Stimulated activated CD4-positive, alpha-beta T cell treated with anti-CD3 and anti-CD28 coated beads, Interleukin-4, amount 100 ng/mL, for 1 hour (primary cell): ENCODE results near the gene RTN3.

ENCODE experiments used
- DNase-seq: peaks from one replicate; pipeline ENCODE4 v3.0.0-alpha.2; 2020

RTN3 gene

DNA sequence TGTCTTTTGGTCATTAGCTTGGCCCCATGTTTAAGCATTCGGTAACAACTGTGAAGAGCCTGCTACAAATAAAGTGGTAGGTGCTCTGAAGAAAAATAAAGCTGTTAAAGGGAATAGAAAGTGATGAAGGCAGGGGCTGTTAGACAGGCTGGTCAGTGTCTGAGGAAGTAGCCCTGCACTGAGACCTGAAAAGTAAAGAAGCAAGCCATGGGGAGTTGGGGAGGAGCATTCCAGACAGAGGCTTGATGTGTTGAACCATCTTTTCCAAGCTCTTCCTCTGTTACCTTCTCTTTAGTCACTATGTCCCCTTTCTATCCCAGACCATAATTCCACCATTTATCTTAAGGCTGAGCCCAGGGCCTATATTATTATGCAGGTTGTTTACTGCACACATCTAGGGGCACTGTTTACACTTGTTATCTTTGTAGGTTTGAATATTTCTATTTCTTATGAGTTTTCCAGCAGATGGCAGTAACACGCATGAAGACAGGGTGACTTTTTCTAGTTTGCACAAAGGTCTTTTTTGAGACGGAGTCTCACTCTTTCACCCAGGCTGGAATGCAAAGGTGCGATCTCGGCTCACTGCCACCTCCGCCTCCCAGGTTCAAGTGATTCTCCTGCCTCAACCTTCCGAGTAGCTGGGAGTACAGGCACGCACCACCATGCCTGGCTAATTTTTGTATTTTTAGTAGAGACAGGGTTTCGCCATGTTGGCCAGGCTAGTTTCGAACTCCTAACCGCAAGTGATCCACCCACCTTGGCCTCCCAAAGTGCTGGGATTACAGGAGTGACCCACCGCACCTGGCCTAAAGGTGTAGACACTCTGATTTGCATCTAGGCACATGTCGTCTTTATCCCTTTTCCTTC, 64.2 kb downstream of the RTN3 start:
- DNase-seq = no peak

DNA sequence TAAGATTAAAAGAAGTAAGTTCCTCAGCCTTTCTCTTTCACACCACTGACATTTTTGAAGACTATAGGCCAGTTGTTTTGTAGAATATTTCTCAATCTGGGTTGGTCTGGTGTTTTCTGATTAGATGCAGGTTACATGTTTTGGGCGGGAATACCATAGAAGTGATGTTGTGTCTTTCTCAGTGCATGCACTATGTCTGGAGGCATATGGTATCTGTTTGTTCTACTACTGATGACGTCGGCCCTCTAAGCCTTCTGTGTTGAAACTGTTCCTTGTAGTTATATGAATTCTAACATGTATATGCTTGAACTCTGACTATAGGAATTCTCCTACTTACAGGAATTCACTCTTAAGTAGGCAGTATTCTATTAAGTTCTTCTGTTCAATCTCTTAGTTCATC, 65.7 kb downstream of the RTN3 start:
- no peak for DNase-seq

DNA sequence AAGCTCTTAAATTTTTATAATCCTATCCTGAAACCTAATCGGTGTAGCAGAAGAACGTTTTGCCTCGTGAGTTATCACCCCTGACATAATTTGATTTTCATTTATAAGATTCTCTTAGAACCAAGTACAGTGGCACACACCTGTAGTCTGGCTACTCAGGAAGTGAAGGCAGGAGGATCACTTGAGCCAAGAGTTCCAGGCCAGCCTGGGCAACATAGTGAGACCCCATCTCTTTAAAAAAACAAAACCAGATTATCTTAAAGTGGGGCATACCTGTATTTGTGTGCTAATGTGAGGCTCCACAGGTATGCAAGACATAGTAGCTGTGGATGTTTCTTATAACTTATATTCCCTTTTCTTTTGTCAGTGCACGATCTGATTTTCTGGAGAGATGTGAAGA, 68.3 kb downstream of the RTN3 start:
- no peak for DNase-seq

DNA sequence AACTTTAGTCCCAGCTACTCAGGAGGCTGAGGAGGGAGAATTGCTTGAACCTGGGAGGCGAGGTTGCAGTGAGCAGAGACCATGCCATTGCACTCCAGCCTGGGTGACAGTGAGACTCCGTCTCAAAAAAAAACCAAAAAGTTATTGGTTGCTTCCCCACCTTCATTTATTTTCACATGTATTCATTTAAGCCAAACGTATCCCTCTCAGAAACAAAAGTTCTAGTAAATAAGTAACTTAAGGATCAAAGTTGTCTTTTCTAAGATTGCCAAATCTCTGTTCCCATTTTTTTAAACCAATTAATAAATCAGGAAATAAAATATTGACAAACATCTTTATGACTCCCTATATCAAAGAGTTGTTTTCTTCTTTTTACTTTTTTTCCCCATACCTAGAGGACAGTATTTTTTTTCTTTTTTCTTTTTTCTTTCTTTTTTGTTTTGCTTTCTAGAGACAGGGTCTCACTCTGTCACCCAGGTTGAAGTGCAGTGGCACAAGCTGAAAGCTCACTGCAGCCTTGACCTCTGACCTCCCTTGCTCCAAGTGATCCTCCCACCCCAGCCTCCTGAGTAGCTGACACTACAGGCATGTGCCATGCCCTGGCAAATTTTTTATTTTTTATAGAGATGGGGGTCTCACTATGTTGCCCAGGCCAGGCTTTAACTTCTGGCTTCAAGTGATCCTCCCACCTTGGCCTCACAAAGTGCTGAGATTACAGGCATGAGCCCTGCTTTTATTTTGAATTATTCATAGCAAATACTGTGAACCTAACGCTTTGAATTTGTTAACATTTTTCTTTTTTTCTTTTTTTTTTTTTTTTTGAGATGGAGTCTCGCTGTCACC, 75.8 kb downstream of the RTN3 start:
- no peak for DNase-seq

DNA sequence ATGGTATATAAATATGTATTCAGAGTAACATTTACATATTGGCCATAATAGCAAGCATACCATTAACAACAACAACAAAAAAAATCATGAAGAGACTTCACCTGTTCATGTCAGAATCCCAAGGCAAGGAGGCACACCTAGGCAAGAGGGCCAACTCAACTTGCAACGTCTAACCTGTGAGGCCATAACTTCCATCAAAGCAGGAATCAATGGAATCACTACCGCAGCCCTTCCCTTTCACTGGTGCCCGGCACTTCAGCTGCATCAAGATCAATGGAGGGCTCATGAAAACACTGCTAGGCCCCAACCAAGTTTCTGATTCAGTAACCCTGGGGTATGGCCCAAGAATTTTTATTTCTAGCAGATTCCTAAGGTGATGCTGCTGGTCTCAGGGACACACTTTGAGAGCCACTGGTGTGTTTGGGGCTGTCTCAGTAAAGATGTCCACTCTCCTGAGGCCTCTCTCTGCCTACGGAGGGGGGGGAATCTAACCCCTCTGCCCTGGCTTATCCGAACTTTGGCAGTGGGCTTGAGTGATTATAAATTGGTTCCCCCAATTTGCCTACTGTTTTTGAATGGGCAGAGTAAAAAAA, 79.3 kb downstream of the RTN3 start:
- no peak for DNase-seq

DNA sequence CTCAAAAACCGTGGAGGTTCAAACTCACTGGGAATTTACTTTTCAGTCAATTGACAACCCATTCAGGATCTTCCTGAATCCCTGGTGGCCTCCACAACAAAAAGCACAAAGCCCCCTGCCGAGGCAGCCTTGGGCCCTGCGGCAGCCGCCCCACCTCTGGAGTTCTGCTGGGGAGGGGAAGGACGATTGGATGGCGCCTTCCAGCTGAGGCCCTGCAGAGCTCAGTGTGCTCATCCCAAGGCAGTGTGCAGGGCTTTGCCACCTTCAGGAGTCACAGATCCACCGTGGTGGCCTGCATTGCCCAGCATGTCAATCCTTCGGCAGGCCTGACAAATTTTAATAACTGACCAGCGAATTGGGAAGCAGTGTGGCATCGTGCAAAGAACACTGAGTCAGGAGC, 79.9 kb downstream of the RTN3 start:
- DNase-seq = no peak

DNA sequence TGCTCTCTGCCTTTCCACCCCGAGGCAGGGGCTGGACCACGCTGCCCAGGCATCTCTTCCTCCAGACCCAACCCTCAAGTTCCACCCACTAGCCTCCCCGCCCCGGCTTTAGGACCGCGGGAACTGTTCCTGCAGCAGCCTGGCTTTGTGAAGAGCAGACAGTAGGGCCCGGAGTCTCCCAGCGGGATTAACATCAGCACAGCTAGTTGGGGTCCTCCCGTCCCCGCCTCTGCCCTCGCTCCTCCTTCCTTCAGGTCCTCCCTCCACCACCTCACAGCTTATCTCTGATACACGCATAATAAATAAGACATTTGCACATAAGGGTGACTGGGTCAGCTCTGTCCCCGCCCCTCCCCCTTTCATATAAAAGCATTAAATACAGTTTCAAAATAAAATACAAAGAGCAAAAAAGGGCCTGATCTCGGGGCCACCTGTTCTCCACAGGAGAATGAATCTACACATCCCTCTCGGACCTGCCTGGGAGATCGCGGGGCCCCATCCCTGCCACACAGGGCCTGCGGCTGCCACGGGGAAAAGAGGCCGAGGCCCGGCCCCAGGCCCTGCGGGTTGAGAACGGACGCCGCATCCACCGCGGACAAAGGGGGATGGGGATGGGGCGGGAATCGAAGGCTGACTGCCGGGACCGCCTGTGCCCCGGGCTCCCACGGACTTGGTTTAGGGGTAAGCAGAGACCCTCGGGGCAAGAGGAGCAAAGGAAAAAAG, 80.8 kb downstream of the RTN3 start:
- no peak for DNase-seq

DNA sequence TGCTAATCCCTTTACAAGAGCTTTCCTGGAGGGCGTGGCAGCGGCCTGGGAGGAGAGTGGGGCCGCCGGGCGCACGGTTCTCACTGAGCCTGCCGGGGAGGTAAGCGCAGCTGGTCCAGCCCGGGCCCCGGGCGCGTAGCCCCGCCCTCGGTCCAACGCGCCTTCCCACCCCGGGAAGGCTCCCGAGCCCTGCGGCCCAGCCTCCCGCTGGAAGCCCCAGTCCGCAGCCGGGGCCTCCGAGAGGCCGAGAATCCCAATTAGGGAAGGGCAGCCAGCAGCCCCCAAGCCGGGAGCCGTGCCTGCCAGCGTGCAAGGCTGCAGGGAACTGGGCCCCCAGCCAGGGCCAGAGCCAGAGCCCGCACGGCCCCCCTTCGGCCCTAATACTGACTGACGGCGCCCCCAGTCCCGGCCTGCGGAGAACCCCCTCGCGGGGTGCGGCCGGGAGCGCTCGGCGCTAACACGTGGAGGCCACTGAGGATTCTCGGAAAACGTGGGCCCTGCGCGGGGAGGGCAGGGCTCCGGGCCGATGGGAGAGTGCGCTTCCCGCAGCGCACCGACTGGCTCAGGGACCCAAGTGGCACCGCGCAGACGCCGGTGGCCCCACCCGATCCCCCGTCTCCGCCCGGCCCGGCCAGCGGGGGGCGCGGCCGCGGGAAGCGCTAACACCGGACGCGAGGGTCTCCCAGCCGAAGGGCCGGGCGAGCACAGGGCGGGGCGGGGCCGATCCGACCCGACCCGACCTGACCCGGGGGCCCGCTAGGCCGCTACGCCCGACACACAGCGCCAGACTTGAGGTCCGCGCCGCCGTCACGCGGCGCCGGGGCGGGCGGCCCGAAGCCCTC, 81.6 kb downstream of the RTN3 start:
- DNase-seq = no peak

DNA sequence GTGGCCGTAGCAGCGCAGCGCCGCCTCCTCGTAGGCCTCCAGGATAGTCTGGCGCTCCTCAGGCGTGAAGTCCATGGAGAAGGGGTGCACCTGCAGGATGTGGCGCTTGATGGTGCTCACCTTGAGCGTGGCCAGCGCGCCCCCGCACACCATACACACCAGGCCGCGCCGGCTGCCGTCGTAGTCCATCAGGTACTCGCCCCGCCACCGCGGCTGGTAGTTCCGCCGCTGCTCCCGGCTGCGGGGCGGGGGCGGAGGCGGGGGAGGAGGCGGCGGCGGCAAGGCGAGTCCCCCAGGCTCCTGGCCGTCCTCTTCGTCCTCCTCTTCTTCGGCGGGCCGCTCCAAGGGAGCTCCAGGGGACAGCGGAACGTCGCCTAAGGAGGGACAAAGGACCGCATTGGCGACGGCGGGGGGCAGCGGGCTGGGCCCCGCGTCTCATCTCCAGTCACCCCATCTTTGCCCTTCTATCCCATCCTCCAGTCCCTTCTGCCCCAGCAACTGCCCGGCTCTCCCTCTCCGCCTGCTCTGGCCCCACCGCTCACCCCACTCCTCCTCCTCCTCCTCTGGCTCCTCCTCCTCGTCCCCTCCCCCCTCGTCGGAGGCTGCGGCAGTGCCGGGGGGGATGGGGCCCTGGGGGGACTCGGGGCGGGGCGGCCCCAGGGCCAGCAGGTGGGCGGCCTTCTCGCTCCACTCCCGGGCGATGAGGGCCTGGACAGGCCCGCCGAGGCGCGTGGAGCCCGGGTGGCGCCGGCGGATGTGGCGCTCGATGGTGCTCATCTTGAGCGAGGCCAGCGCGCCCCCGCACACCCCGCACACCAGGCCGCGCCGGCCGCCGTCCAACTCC, 82.4 kb downstream of the RTN3 start:
- DNase-seq = no peak

DNA sequence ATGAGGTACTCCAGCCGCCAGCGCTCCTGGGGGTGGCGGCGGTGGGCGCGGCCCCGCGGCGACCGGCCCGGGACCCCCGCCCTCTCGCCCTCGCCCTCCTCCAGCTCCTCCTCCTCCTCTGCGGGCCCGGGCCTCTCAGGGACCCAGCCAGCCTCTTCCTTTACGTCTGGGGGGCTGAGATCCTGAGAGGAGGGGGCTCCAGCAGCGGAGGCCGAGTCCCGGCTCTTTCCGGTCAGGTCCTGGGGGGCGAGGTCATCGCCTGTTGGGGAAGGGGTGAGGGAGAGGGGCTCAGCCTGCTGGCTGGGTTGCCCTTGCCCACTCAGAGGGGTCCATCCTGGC, 83.0 kb downstream of the RTN3 start:
- no peak for DNase-seq

DNA sequence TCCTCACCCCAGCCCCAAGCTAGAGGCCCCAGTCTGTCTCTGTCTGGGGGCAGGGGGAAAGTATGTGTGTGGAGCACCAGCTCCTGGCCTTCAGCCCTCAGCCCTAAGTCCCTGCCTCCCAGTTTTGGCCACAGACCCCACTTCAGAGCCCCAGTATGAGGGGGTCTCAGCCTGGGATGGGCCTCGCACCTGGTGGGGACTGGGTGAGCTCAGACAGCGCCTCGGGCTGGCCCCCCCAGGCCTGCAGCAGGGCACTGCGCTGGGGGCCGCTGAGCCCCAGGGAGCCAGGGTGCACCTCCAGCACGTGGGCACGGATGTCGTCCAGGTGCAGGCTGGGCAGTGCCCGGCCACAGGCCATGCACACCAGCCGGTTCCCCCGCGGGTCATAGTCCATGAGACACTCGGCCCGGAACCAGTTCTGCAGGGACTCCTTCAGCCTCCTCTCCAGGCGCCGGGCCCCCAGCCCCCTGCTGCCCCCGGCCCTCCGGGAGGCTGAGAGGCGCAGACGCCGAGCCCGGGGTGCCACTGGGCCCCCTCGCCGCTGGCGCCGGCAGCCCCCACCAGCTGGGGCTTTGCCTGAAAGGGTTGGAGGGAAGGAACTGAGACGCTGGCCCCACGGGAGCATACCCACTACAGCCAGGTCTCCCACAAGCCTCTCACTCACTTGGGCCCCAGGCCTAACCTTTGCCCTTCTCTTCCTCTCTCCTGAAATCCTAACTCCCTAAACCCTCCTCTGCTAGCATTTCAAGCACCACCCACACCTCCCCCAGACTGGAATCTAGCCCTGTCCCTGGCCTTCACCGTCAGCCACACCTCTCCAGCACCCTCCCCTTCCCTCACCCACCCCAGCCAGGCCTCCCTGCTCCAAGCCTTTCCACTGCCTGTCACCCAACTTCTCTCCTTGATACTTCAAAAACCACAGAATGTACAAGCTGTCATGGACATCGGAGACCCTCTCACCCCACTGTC, 83.7 kb downstream of the RTN3 start:
- DNase-seq = no peak

DNA sequence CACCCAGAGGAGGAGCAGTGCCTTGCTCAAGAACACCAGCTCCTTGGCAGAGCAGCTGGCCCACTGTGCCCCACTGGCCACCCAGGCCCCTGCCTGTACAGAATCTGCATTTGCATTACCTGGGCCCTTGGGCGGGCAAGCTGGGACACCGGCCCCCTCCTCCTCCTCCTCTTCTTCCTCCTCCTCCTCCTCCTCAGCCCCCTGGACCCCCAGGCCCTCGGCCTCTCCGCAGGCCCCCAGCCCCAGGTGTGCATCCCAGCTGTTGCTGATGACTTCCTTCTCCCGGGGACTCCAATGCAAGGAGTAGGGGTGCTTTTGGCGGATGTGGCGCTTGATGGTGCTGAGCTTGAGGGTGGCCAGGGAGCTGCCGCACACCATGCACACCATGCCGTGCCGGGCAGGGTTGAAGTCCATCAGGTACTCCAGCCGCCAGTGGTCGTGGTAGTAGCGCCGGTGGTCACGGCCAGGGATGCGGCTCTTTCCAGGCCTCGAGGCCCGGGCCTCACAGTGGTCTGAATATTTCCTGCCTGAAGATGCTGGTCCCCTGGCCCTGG, 84.5 kb downstream of the RTN3 start:
- no peak for DNase-seq

DNA sequence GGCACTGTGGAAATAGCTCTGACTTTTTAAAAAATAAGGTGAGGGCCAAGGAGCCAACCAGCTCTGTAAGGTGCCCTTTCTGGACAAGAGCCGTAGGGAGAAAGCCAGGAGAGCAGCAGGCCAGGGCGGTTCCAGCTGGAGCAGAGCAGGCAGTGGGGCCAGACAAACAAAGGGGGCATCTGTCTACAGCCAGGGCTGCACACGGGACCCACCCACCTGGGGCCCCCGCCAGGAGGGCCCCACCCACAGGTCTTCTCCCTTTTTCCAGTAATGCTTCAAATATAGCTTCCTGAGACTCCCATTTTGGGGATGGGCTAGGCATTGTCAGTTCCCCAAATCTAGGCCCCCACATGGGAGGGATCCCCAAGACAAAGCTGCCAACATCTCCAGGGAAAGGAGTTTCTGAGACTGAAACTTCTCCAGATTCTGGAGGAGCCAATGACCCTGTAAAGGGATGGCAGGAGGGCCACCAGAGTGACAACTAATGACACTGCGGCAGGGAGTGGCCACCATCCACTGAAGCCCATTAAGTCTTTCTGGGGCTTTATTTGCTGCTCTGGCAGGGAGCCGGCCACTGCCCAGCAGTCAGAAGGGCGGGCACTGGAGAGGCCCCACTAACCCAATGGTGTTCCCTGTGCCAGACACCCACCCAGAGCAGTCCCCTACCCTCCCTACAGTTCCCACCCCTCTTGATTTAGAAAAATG, 85.4 kb downstream of the RTN3 start:
- DNase-seq = no peak

DNA sequence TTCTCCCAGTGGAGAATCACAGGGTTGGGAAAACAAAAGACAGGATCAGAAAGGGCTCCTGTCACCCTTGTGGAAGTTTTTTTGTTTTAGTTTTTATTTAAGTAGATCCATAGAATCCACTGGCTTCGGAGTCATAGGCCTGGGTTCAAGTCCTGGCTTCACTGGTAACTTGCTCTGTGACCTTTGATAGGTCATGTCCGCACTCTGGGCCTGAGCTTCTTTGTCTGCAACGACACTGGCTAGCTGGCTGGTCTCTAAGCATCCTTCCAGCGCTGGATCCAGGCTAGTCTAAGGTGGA, 85.9 kb downstream of the RTN3 start:
- DNase-seq = no peak

DNA sequence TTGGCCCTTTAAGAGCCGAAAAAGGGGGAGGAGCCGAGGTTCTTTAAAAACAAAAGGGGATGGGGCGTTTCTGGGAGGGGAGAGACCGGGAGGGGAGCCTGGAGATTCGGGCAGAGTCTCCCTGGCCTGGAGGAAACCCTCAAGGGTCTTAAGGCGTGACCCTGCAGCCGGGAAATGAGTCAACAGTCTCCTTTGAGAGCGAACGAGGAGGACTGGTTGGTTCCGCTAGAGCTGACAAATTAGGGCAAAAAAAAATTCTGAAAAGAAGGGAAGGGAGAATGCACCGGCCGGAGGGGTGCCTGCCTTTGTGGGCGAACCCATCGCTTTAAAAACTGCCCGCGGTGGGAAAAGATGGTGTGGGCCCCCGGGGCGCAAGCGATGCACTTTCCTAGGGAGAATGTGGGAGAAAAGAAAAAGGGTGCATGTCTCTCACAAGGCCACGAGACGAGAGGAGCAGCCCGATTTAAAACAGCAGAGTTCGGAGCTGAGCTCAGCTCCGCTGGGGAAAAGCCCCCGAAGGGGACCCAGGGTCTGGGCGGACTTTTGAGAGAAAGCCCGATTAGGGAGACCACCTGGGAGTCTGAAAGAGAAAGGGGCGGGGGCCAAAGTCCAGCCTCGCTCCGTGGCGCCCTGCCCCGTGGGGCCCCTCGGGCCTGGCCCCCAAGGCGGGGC, 86.4 kb downstream of the RTN3 start:
- peak; percentile 18 for DNase-seq

DNA sequence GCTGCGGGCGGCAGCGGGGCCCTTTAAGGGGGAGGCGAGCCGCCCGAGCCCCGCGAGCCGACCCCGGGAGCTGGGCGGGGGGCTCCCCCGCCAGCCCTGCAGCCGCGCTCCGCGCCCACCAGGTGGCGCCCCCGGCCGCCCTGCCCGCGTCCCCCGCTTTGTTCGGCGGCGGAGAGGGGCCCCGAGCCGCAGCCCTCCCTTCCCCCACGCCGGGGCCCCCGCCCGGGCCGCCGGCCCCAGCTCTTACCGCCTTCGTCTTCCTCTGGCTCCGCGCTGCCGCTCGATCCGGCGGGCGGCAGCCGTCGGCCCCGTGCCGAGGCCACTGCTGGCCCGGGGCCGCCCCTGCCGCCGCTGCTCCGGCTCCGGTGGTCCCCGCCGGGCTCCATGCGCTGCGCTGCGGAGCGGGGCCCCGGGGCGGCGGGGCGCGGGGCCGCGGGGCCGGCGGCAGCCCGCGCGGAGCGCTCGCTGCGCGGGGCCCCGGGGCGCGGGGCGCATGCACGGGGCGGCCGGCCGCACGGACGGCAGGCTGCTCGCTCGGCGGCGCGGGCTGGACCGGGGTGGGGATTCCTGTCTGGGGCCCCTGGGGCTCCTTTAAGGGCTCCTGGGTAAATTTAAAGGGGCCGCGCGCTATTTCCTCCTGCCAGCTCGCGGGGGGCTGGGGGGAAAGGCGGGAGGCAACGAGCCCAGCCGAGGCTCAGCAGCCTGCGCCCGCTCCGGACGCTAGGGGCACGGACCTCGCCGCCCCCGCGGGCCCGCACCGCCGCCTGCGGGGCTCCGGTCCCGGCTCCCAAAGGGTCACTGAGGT, 87.1 kb downstream of the RTN3 start, which contains the start of gene ZFTA:
ZFTA (minus strand) TSS at position 539 of the 805 bp plus-strand sequence; CDS start at position 386, 153 bp downstream.
- peak; percentile 66 for DNase-seq

DNA sequence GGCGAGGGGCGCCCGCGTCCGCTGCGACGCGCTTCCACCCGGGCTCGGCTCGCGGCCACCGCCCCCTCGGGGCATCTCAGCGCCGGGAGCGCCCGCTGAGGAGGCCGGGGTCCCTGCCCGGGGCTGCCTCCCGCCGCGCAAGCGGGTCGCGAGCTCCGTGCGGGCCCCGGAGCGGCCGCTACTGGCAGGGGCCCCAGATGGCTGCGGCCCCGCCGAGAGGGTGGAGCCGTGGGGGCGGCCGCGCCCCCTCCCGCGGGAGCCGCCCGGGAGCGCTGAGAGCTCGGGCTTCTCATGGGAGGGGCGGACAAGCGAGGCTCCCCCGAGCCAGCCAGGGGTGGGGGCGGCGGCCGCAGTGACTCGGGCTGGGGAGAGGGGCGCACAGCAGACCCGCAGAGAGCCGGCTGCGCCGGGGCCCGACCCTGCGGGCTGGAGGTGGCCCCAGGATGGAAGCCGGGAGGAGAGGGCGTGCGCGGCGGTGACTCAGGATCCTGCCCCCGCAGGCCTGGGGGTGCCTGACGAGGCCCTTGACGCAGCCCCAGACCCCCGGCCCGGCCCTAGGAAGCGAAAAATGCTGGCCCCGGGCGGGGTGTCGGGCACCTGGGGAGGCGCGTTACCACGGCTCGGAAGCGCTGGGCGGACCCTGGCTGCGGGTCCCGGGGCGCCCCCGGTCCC, 87.9 kb downstream of the RTN3 start:
- DNase-seq = peak; percentile 52
